K562 (cell line): Measurements from ENCODE around the gene PID1. TPM values are rescaled to one million over a fixed set of nuclear protein-coding genes. Genes with fewer than 3 reads are reported as not detected.
"Not testable (repeated sequence)": the region's sequence is repeated elsewhere in the genome, so short reads cannot be mapped to it uniquely, and the experiment has no call there.

Source experiments
- ATAC-seq: fragments of 200-7000 bp; cut with Tn5 transposase; 3 replicates; pipeline ENCODE4 v1.9.1; 2020; ENCODE audit warnings: moderate library complexity
- BruUV-seq: library from RNA; stranded (reverse); fragments of 400-500 nt; replicated peaks from 2 replicates; lab custom pipeline; 2021; lab: Mats Ljungman, UMichigan
- CTCF ChIA-PET: fragments of 300-600 bp; formaldehyde crosslinking; extraction: SDS; loops from one replicate; lab custom pipeline; 2021; ENCODE audit warnings: low intra/inter-chr PET ratio; lab: Yijun Ruan, JAX
- POLR2A ChIA-PET: fragments of 300-600, 350-650 bp; sonication (Branson Sonifier 250); formaldehyde crosslinking; extraction: SDS; loops from one replicate; lab custom pipeline; 2021; ENCODE audit warnings: antibody characterized with exemption, inconsistent platforms; lab: Yijun Ruan, JAX
- DNase-seq, 4 experiments: peaks; one replicate each; pipeline versions ENCODE4 v3.0.0 to v3.0.0-alpha.2; 2011 to 2018; ENCODE audit warnings: low spot score in 3 of 4, mixed read lengths in 3 of 4; ENCODE audit errors: extremely low read depth in 1 of 4
- FAIRE-seq: peaks from 2 replicates; lab custom pipeline; 2011; peaks lifted over from hg19 to GRCh38; lab: Jason Lieb, UNC
- H2AFZ ChIP-seq: 2 replicates; pipeline ENCODE4 v1.6.0; 2011; ENCODE audit warnings: low read depth, low read length, control low read depth, inconsistent platforms
- H3K27ac ChIP-seq: fragments of 200-600 bp; 3 replicates; pipeline ENCODE4 v1.8.0; 2011; ENCODE audit warnings: low read depth, mild to moderate bottlenecking, control low read depth, inconsistent platforms, low read length, moderate library complexity, mixed read lengths; ENCODE audit errors: extremely low read depth
- H3K27me3 ChIP-seq, 2 experiments: fragments of 300-600 bp in 1 of 2; 2 replicates in 1 of 2; 3 replicates in 1 of 2; pipeline versions ENCODE4 v1.6.0 to v1.8.0; 2011; ENCODE audit warnings: inconsistent platforms in 2 of 2, low read length in 2 of 2, mild to moderate bottlenecking in 1 of 2, mixed read lengths in 1 of 2, moderate library complexity in 1 of 2; ENCODE audit not compliant: control insufficient read depth in 2 of 2, insufficient read depth in 2 of 2
- H3K36me3 ChIP-seq: fragments of 300-600 bp; 3 replicates; pipeline ENCODE4 v1.8.0; 2011; ENCODE audit warnings: mild to moderate bottlenecking, low read length, inconsistent platforms; ENCODE audit not compliant: control insufficient read depth, insufficient read depth
- H3K4me1 ChIP-seq, 2 experiments: fragments of 200-600 bp in 1 of 2; replicated peaks in 1 of 2; 2 replicates in 1 of 2; 3 replicates in 1 of 2; pipeline versions ENCODE4 v1.5.1 to v1.8.0; 2011; ENCODE audit warnings: inconsistent platforms in 2 of 2, low read length in 2 of 2, mild to moderate bottlenecking in 1 of 2, mixed read lengths in 1 of 2, moderate library complexity in 1 of 2; ENCODE audit not compliant: control insufficient read depth in 2 of 2, insufficient read depth in 2 of 2
- H3K4me2 ChIP-seq: 2 replicates; pipeline ENCODE4 v1.6.1; 2011; ENCODE audit warnings: low read length, control low read depth, inconsistent platforms, mixed read lengths; ENCODE audit not compliant: insufficient read depth
- H3K4me3 ChIP-seq: fragments of 200-600 bp; sonication (generic), shearing (Covaris generic); 2 replicates; pipeline ENCODE4 v1.5.1; 2016; ENCODE audit warnings: control low read depth, inconsistent platforms
- H3K79me2 ChIP-seq: fragments of 200-600 bp; 3 replicates; pipeline ENCODE4 v1.8.0; 2011; ENCODE audit warnings: low read length, inconsistent platforms; ENCODE audit not compliant: control insufficient read depth, insufficient read depth
- H3K9ac ChIP-seq, 2 experiments: 2 replicates each; pipeline versions ENCODE4 v1.6.0 to v1.6.1; 2011; ENCODE audit warnings: low read depth in 2 of 2, low read length in 2 of 2, control low read depth in 1 of 2, inconsistent platforms in 1 of 2, mild to moderate bottlenecking in 1 of 2, mixed read lengths in 1 of 2; ENCODE audit not compliant: insufficient read depth in 1 of 2
- H3K9me1 ChIP-seq: one replicate; pipeline ENCODE4 v1.6.0; 2011; ENCODE audit warnings: inconsistent platforms, mild to moderate bottlenecking, low read length, moderate library complexity; ENCODE audit not compliant: control insufficient read depth, insufficient read depth
- H3K9me3 ChIP-seq: replicated peaks from 2 replicates; pipeline ENCODE4 v1.5.1; 2011; ENCODE audit warnings: low read depth, low read length, inconsistent platforms; ENCODE audit not compliant: control insufficient read depth, insufficient read depth
- H4K20me1 ChIP-seq: replicated peaks from 2 replicates; pipeline ENCODE4 v1.6.1; 2011; ENCODE audit warnings: low read length, inconsistent platforms, mixed read lengths; ENCODE audit not compliant: control insufficient read depth, insufficient read depth
- AFF4 ChIP-seq: sonication (generic); formaldehyde crosslinking; IDR thresholded peaks from 2 replicates; pipeline ENCODE4 v1.8.0; 2023; ENCODE audit warnings: mild to moderate bottlenecking, missing genetic modification reagents
- NR2C2 ChIP-seq, 2 experiments: fragments of 200-800 bp in 1 of 2; sonication (Bioruptor generic) in 1 of 2; sonication (generic) in 1 of 2; formaldehyde crosslinking in 1 of 2; IDR thresholded peaks; 2 replicates each; pipeline versions ENCODE4 v1.6.1 to v1.8.0; 2016 to 2022; ENCODE audit warnings: mild to moderate bottlenecking in 1 of 2, missing compliant biosample characterization in 1 of 2, missing genetic modification characterization in 1 of 2, missing genetic modification reagents in 1 of 2
- NR4A1 ChIP-seq, 2 experiments: fragments of 250-450 bp in 1 of 2; fragments of 450-650 bp in 1 of 2; sonication (Bioruptor Pico) in 1 of 2; IDR thresholded peaks; 2 replicates each; pipeline versions ENCODE4 v1.4.0 to v1.6.1; 2016 to 2020; ENCODE audit warnings: mild to moderate bottlenecking in 2 of 2, missing compliant biosample characterization in 1 of 2, missing genetic modification characterization in 1 of 2, moderate library complexity in 1 of 2
- TEAD2 ChIP-seq: fragments of 450-650 bp; IDR thresholded peaks from 2 replicates; pipeline ENCODE4 v1.6.1; 2016; ENCODE audit warnings: missing genetic modification characterization, control low read depth, missing compliant biosample characterization
- ZNF707 ChIP-seq: fragments of 250-450 bp; sonication (Bioruptor Pico); conservative IDR thresholded peaks from 2 replicates; pipeline ENCODE4 v1.8.0; 2022; ENCODE audit warnings: inconsistent platforms, mild to moderate bottlenecking, moderate library complexity
- WGBS: fragments of 100-300 bp; shearing (Covaris generic); methylation state at CpG from one replicate; pipeline ENCODE4 v1.1.6; 2016; ENCODE audit warnings: low coverage, mixed read lengths; ENCODE audit not compliant: insufficient coverage; ENCODE audit errors: missing lambda C conversion rate; 5-methylcytosine and 5-hydroxymethylcytosine counted together
- in situ Hi-C: fragments of 300-500 bp; cut with MboI; formaldehyde crosslinking; loops from 4 replicates; pipeline ENCODE4 v1.15.0; 2018; ENCODE audit warnings: inconsistent platforms, mixed read lengths
- intact Hi-C: fragments of 100-400 bp; cut with micrococcal nuclease; formaldehyde crosslinking; loops from 2 replicates; pipeline ENCODE4 v1.14.2; 2022
- polyA plus RNA-seq, 8 experiments: library from polyadenylated mRNA; depleted of rRNA in 4 of 8; stranded (reverse) in 5 of 8; unstranded in 3 of 8; fragments of >200 nt; fragmentation: Nextera tagmentation in 2 of 8; fragmentation: Illumina TruSeq in 1 of 8; extraction: Ambion mirVana in 2 of 8; extraction: Trizol in 1 of 8; gene quantifications; 2 replicates each; pipeline versions ENCODE4 v1.2.1 to v1.2.3, GENCODE V29; 2011 to 2014; ENCODE audit warnings: inconsistent platforms in 1 of 8, missing spikeins in 1 of 8
- total RNA-seq, 7 experiments: library from RNA; depleted of rRNA in 6 of 7; stranded (reverse); fragments of >200 nt in 6 of 7; fragmentation: Illumina TruSeq in 2 of 7; extraction: Trizol in 2 of 7; gene quantifications; 2 replicates each; pipeline versions ENCODE4 v1.2.1 to v1.2.3, GENCODE V29; 2011 to 2021; ENCODE audit warnings: low replicate concordance in 1 of 7
- TF ChIP-seq, protein P1 (sequence below): fragments of 450-650 bp; formaldehyde crosslinking; IDR thresholded peaks from 2 replicates; pipeline ENCODE4 v1.4.0; 2022; ENCODE audit warnings: mild to moderate bottlenecking, moderate library complexity

PID1 gene
- total and polyA plus RNA-seq, 9 of the 15 experiments (the other 6 are each of a cell fraction or from before 2014, with no cell fraction given): not detected

GRCh38 chr2:229187123-229187522 lies 84.0 kb downstream of the PID1 start:
- H3K4me2 ChIP-seq, H3K27ac ChIP-seq, in situ Hi-C loops, H3K9ac ChIP-seq, H3K27me3 ChIP-seq, H3K36me3 ChIP-seq, H3K9me3 ChIP-seq, BruUV-seq, POLR2A ChIA-PET, H3K4me3 ChIP-seq, intact Hi-C loops, H3K9me1 ChIP-seq, DNase-seq, H2AFZ ChIP-seq, FAIRE-seq, H4K20me1 ChIP-seq, H3K4me1 ChIP-seq, ATAC-seq, H3K79me2 ChIP-seq, CTCF ChIA-PET: not testable (repeated sequence)
- 0% methylated on average over 3 of the region's 4 CpGs for WGBS
- TF ChIP-seq ZNF707 (CRISPR knock-in tag): peak; percentile 81

DNA sequence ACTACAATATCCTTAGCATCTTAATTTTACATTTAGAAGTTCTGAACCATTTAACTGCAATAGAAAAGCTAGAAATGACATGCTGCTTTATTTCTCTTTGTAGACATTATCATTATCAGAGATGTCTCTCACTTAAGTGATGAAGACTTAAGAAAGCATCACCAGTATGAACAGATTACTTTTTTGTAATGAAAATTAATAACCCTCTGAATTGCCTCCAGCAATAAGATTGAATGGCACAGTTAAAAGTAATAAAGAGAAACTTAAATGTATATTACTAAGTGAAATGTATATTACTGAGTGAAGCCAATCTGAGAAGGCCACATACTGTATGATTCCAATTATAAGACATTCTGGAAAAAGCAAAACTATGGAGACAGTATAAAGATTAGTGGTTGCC lies 89.4 kb downstream of the PID1 start:
- in situ Hi-C loops (no loop called here), intact Hi-C loops (no loop called here)
- no peaks in the 10 kb centered on the region for H3K27me3 ChIP-seq
- ChIA-PET POLR2A (no interaction called here), CTCF (no interaction called here)
- no peak overlapping the region for H3K27ac ChIP-seq
- no peak for ATAC-seq
- no peak for FAIRE-seq
- H3K9me3 ChIP-seq: no peaks in the 10 kb centered on the region; the same call in 1 of the 2 replicates
- H3K4me1 ChIP-seq: no peaks in the 10 kb centered on the region
- no peak overlapping the region for H3K9ac ChIP-seq
- DNase-seq: no peak
- no peak overlapping the region for H3K4me2 ChIP-seq
- no peaks in the 10 kb centered on the region for H3K36me3 ChIP-seq
- no peak overlapping the region for H2AFZ ChIP-seq
- no TSS peak for BruUV-seq
- H3K9me1 ChIP-seq: no peaks in the 10 kb centered on the region
- no peaks in the 10 kb centered on the region for H3K79me2 ChIP-seq
- H4K20me1 ChIP-seq: no peaks in the 10 kb centered on the region
- no peak overlapping the region for H3K4me3 ChIP-seq
- TF ChIP-seq AFF4 (CRISPR knock-in tag): no peak
- no peak for TF ChIP-seq NR2C2 (CRISPR knock-in tag; IDR thresholded peaks at IDR 0.05)
- no peak for TF ChIP-seq NR2C2 (tag; IDR thresholded peaks at IDR 0.05)
- no peak for TF ChIP-seq NR4A1 (CRISPR knock-in tag; IDR thresholded peaks at IDR 0.05)
- no peak for TF ChIP-seq NR4A1 (tag; IDR thresholded peaks at IDR 0.05)
- no peak for TF ChIP-seq TEAD2 (tag)
- TF ChIP-seq, protein P1, sequence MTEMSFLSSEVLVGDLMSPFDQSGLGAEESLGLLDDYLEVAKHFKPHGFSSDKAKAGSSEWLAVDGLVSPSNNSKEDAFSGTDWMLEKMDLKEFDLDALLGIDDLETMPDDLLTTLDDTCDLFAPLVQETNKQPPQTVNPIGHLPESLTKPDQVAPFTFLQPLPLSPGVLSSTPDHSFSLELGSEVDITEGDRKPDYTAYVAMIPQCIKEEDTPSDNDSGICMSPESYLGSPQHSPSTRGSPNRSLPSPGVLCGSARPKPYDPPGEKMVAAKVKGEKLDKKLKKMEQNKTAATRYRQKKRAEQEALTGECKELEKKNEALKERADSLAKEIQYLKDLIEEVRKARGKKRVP (CRISPR knock-in tag): no peak
